Neuron (in vitro differentiated cells): ENCODE data around the gene MED10.
"Not testable (repeated sequence)": the region's sequence is repeated elsewhere in the genome, so short reads cannot be mapped to it uniquely, and the experiment has no call there.

ENCODE experiments used
- H2AFZ ChIP-seq: one replicate; pipeline ENCODE4 v1.6.1; 2013; ENCODE audit warnings: low read depth, mild to moderate bottlenecking, inconsistent platforms, low read length, moderate library complexity
- H3K27me3 ChIP-seq: one replicate; pipeline ENCODE4 v1.6.1; 2013; ENCODE audit warnings: low read length; ENCODE audit not compliant: insufficient read depth
- H3K36me3 ChIP-seq: one replicate; pipeline ENCODE4 v1.6.1; 2013; ENCODE audit warnings: low read length; ENCODE audit not compliant: insufficient read depth
- H3K4me1 ChIP-seq: one replicate; pipeline ENCODE4 v1.6.1; 2013; ENCODE audit warnings: low read length; ENCODE audit not compliant: insufficient read depth
- H3K4me3 ChIP-seq: 2 replicates; pipeline ENCODE4 v1.5.1; 2013; ENCODE audit warnings: mild to moderate bottlenecking, low read length, moderate library complexity
- H3K9me3 ChIP-seq: one replicate; pipeline ENCODE4 v1.6.1; 2013; ENCODE audit warnings: low read length

Gene MED10

GRCh38 chr5:6360323-6361072, 17.8 kb downstream of the MED10 start:
- Histone ChIP-seq H3K4me1 (no peaks in the 10 kb centered on the region), H3K27me3 (peaks cover 3% of the 10 kb centered on the region), H2AFZ (no peak overlapping the region), H3K4me3 (no peak overlapping the region), H3K9me3 (peaks cover 4% of the 10 kb centered on the region), H3K36me3 (no peaks in the 10 kb centered on the region)

- Histone ChIP-seq H2AFZ (no peak overlapping the region), H3K36me3 (no peaks in the 10 kb centered on the region), H3K9me3 (peaks cover 4% of the 10 kb centered on the region), H3K4me1 (no peaks in the 10 kb centered on the region), H3K27me3 (peaks cover 8% of the 10 kb centered on the region), H3K4me3 (no peak overlapping the region)
These were observed 18.6 kb downstream of the MED10 start for GRCh38 chr5:6359555-6360322.

- no peak overlapping the region for H2AFZ ChIP-seq
- no peak overlapping the region for H3K4me3 ChIP-seq
- H3K36me3 ChIP-seq, result no peaks in the 10 kb centered on the region
- peaks cover 4% of the 10 kb centered on the region for H3K9me3 ChIP-seq
- H3K4me1 ChIP-seq, result no peaks in the 10 kb centered on the region
- H3K27me3 ChIP-seq, result peaks cover 8% of the 10 kb centered on the region
These were observed 19.9 kb downstream of the MED10 start for GRCh38 chr5:6358434-6358820.

GRCh38 chr5:6357817-6358433, 20.4 kb downstream of the MED10 start:
- not testable (repeated sequence) for H3K36me3 ChIP-seq, H3K4me1 ChIP-seq, H3K9me3 ChIP-seq, H2AFZ ChIP-seq, H3K27me3 ChIP-seq, H3K4me3 ChIP-seq

GRCh38 chr5:6356578-6357164, 21.7 kb downstream of the MED10 start:
- H3K9me3 ChIP-seq, result peaks cover 2% of the 10 kb centered on the region
- peaks cover 8% of the 10 kb centered on the region for H3K27me3 ChIP-seq
- no peak overlapping the region for H3K4me3 ChIP-seq
- H3K36me3 ChIP-seq, result no peaks in the 10 kb centered on the region
- no peak overlapping the region for H2AFZ ChIP-seq
- H3K4me1 ChIP-seq, result no peaks in the 10 kb centered on the region

GRCh38 chr5:6355294-6355693, 23.1 kb downstream of the MED10 start:
- Histone ChIP-seq H2AFZ (no peak overlapping the region), H3K4me3 (no peak overlapping the region), H3K9me3 (no peaks in the 10 kb centered on the region), H3K4me1 (no peaks in the 10 kb centered on the region), H3K27me3 (peaks cover 8% of the 10 kb centered on the region), H3K36me3 (no peaks in the 10 kb centered on the region)

GRCh38 chr5:6354848-6355247, 23.5 kb downstream of the MED10 start:
- H3K4me1 ChIP-seq, result no peaks in the 10 kb centered on the region
- H3K4me3 ChIP-seq, result no peak overlapping the region
- H3K36me3 ChIP-seq, result no peaks in the 10 kb centered on the region
- H3K9me3 ChIP-seq, result no peaks in the 10 kb centered on the region
- peaks cover 8% of the 10 kb centered on the region for H3K27me3 ChIP-seq
- no peak overlapping the region for H2AFZ ChIP-seq

- H3K9me3 ChIP-seq, result no peaks in the 10 kb centered on the region
- H3K4me1 ChIP-seq, result no peaks in the 10 kb centered on the region
- H3K36me3 ChIP-seq, result no peaks in the 10 kb centered on the region
- peaks cover 8% of the 10 kb centered on the region for H3K27me3 ChIP-seq
- H3K4me3 ChIP-seq, result no peak overlapping the region
- no peak overlapping the region for H2AFZ ChIP-seq
These were observed 24.6 kb downstream of the MED10 start for GRCh38 chr5:6353602-6354302.

GRCh38 chr5:6350277-6351090, 27.9 kb downstream of the MED10 start:
- Histone ChIP-seq H3K4me1 (no peaks in the 10 kb centered on the region), H3K4me3 (no peak overlapping the region), H2AFZ (no peak overlapping the region), H3K9me3 (no peaks in the 10 kb centered on the region), H3K36me3 (no peaks in the 10 kb centered on the region), H3K27me3 (peaks cover 5% of the 10 kb centered on the region)

- no peaks in the 10 kb centered on the region for H3K9me3 ChIP-seq
- no peak overlapping the region for H2AFZ ChIP-seq
- H3K36me3 ChIP-seq, result no peaks in the 10 kb centered on the region
- H3K4me1 ChIP-seq, result no peaks in the 10 kb centered on the region
- no peak overlapping the region for H3K4me3 ChIP-seq
- H3K27me3 ChIP-seq, result no peaks in the 10 kb centered on the region
These were observed 29.0 kb downstream of the MED10 start for GRCh38 chr5:6349387-6349786.

- H3K27me3 ChIP-seq, result no peaks in the 10 kb centered on the region
- H3K4me3 ChIP-seq, result no peak overlapping the region
- H3K36me3 ChIP-seq, result no peaks in the 10 kb centered on the region
- H2AFZ ChIP-seq, result no peak overlapping the region
- no peaks in the 10 kb centered on the region for H3K9me3 ChIP-seq
- H3K4me1 ChIP-seq, result no peaks in the 10 kb centered on the region
These were observed 29.8 kb downstream of the MED10 start for GRCh38 chr5:6348476-6349000.

GRCh38 chr5:6347673-6348072, 30.7 kb downstream of the MED10 start:
- Histone ChIP-seq H3K36me3 (no peaks in the 10 kb centered on the region), H3K4me1 (no peaks in the 10 kb centered on the region), H3K9me3 (no peaks in the 10 kb centered on the region), H3K27me3 (no peaks in the 10 kb centered on the region), H2AFZ (no peak overlapping the region), H3K4me3 (no peak overlapping the region)
